H1 (cell line): ENCODE measurements around the gene TENT4B. TPM values are rescaled to one million over a fixed set of nuclear protein-coding genes. Genes with fewer than 3 reads are reported as not detected.

Source experiments
- CTCF ChIA-PET: fragments of 300-600 bp; sonication (Branson Sonifier 250); formaldehyde crosslinking; loops from one replicate; lab custom pipeline; 2021; ENCODE audit not compliant: partially characterized antibody; lab: Charles Lee
- POLR2A ChIA-PET: fragments of 300-600 bp; sonication (Branson Sonifier 250); formaldehyde crosslinking; loops from one replicate; lab custom pipeline; 2021; ENCODE audit warnings: inconsistent platforms; ENCODE audit not compliant: partially characterized antibody; lab: Charles Lee
- DNase-seq, 2 experiments: peaks; one replicate each; pipeline versions ENCODE4 v3.0.0 to v3.0.0-alpha.2; 2010 to 2022; ENCODE audit warnings: low spot score in 2 of 2, low read depth in 1 of 2, mixed read lengths in 1 of 2
- FAIRE-seq: peaks from 2 replicates; lab custom pipeline; 2011; peaks lifted over from hg19 to GRCh38; lab: Jason Lieb, UNC
- H2AFZ ChIP-seq: 2 replicates; pipeline ENCODE4 v1.8.1; 2012; ENCODE audit warnings: low read length, inconsistent platforms
- H2AK5ac ChIP-seq: 2 replicates; pipeline ENCODE4 v1.6.1; 2013; ENCODE audit warnings: low read depth, low read length
- H2BK120ac ChIP-seq: replicated peaks from 2 replicates; pipeline ENCODE3; 2013; ENCODE audit warnings: low read depth, low read length, inconsistent platforms
- H2BK12ac ChIP-seq: 2 replicates; pipeline ENCODE4 v1.6.1; 2013; ENCODE audit warnings: low read depth, low read length
- H2BK15ac ChIP-seq: 2 replicates; pipeline ENCODE4 v1.6.1; 2013; ENCODE audit warnings: low read length
- H2BK20ac ChIP-seq: 2 replicates; pipeline ENCODE4 v1.6.1; 2013; ENCODE audit warnings: low read length
- H2BK5ac ChIP-seq: 2 replicates; pipeline ENCODE4 v1.6.1; 2013; ENCODE audit warnings: low read depth, low read length
- H3K14ac ChIP-seq: 2 replicates; pipeline ENCODE4 v1.6.1; 2013; ENCODE audit warnings: inconsistent platforms; ENCODE audit not compliant: insufficient read length
- H3K18ac ChIP-seq: 2 replicates; pipeline ENCODE4 v1.6.1; 2013; ENCODE audit warnings: low read length; ENCODE audit errors: extremely low read depth
- H3K23ac ChIP-seq: 2 replicates; pipeline ENCODE4 v1.6.1; 2013; ENCODE audit warnings: inconsistent platforms; ENCODE audit not compliant: insufficient read length
- H3K23me2 ChIP-seq: 2 replicates; pipeline ENCODE4 v1.6.1; 2013; ENCODE audit warnings: low read depth, low read length
- H3K27ac ChIP-seq: 2 replicates; pipeline ENCODE4 v1.6.1; 2011; ENCODE audit warnings: low read depth, low read length, inconsistent platforms
- H3K27me3 ChIP-seq, 4 experiments: replicated peaks in 1 of 4; 1 replicate in 1 of 4; 2 replicates in 3 of 4; pipeline versions ENCODE4 v1.6.1 to v1.8.1; 2011 to 2013; ENCODE audit warnings: low read length in 3 of 4, mild to moderate bottlenecking in 3 of 4, inconsistent platforms in 2 of 4, mixed read lengths in 2 of 4, moderate library complexity in 1 of 4; ENCODE audit not compliant: control insufficient read depth in 3 of 4, insufficient read depth in 3 of 4; ENCODE audit errors: extremely low read depth in 1 of 4
- H3K36me3 ChIP-seq, 4 experiments: 2 replicates each; pipeline versions ENCODE4 v1.6.1 to v1.8.1; 2011 to 2013; ENCODE audit warnings: mild to moderate bottlenecking in 4 of 4, low read length in 3 of 4, moderate library complexity in 2 of 4, control low read depth in 1 of 4, inconsistent platforms in 1 of 4; ENCODE audit not compliant: insufficient read depth in 4 of 4, control insufficient read depth in 2 of 4
- H3K4ac ChIP-seq: replicated peaks from 2 replicates; pipeline ENCODE3; 2013; ENCODE audit warnings: low read length, low read depth, mixed read lengths, inconsistent platforms; ENCODE audit not compliant: insufficient read length
- H3K4me1 ChIP-seq, 4 experiments: replicated peaks in 1 of 4; 1 replicate in 1 of 4; 2 replicates in 3 of 4; pipeline versions ENCODE4 v1.6.1 to v1.8.1; 2011 to 2013; ENCODE audit warnings: low read length in 3 of 4, inconsistent platforms in 2 of 4, mixed read lengths in 1 of 4; ENCODE audit not compliant: insufficient read depth in 4 of 4, control insufficient read depth in 3 of 4
- H3K4me2 ChIP-seq, 2 experiments: 2 replicates each; pipeline versions ENCODE4 v1.6.1 to v1.8.1; 2011 to 2013; ENCODE audit warnings: low read depth in 2 of 2, low read length in 2 of 2, control low read depth in 1 of 2, inconsistent platforms in 1 of 2, mild to moderate bottlenecking in 1 of 2; ENCODE audit not compliant: insufficient read depth in 1 of 2
- H3K4me3 ChIP-seq, 4 experiments: fragments of 200-600, 300-600 bp in 1 of 4; sonication (generic), shearing (Covaris generic), sonication (Bioruptor Twin) in 1 of 4; 2 replicates each; pipeline versions ENCODE4 v1.5.1 to v1.8.1; 2011 to 2016; ENCODE audit warnings: low read length in 4 of 4, low read depth in 3 of 4, control low read depth in 2 of 4, inconsistent platforms in 2 of 4, mild to moderate bottlenecking in 2 of 4, mixed read lengths in 1 of 4, moderate library complexity in 1 of 4; ENCODE audit not compliant: insufficient read depth in 2 of 4; ENCODE audit errors: extremely low read depth in 1 of 4
- H3K56ac ChIP-seq: replicated peaks from 2 replicates; pipeline ENCODE3; 2013; ENCODE audit warnings: low read depth, mild to moderate bottlenecking, mixed read lengths, low read length, inconsistent platforms; ENCODE audit not compliant: insufficient read length
- H3K79me1 ChIP-seq: 2 replicates; pipeline ENCODE4 v1.6.1; 2013; ENCODE audit warnings: low read depth, low read length, control low read depth
- H3K79me2 ChIP-seq, 2 experiments: 2 replicates each; pipeline versions ENCODE4 v1.6.1 to v1.8.1; 2012 to 2013; ENCODE audit warnings: low read length in 2 of 2, mild to moderate bottlenecking in 2 of 2, inconsistent platforms in 1 of 2; ENCODE audit not compliant: insufficient read depth in 2 of 2, control insufficient read depth in 1 of 2
- H3K9ac ChIP-seq, 4 experiments: replicated peaks in 1 of 4; 1 replicate in 1 of 4; 2 replicates in 3 of 4; pipeline versions ENCODE4 v1.6.1 to v1.8.1; 2011 to 2013; ENCODE audit warnings: low read depth in 3 of 4, low read length in 3 of 4, control low read depth in 2 of 4, mild to moderate bottlenecking in 2 of 4, moderate library complexity in 2 of 4, inconsistent platforms in 1 of 4; ENCODE audit errors: extremely low read depth in 1 of 4
- H3K9me3 ChIP-seq, 2 experiments: 2 replicates each; pipeline versions ENCODE4 v1.6.1 to v1.8.1; 2012 to 2013; ENCODE audit warnings: mild to moderate bottlenecking in 2 of 2, moderate library complexity in 2 of 2, control low read depth in 1 of 2, inconsistent platforms in 1 of 2, low read depth in 1 of 2, low read length in 1 of 2, mixed read lengths in 1 of 2; ENCODE audit not compliant: insufficient read depth in 2 of 2
- H4K20me1 ChIP-seq, 2 experiments: replicated peaks in 1 of 2; 2 replicates each; pipeline versions ENCODE3 to v1.8.1; 2011 to 2013; ENCODE audit warnings: inconsistent platforms in 2 of 2, low read length in 2 of 2, mild to moderate bottlenecking in 1 of 2; ENCODE audit not compliant: insufficient read depth in 2 of 2, control insufficient read depth in 1 of 2
- H4K5ac ChIP-seq: 2 replicates; pipeline ENCODE4 v1.6.1; 2013; ENCODE audit warnings: low read length, low read depth, mixed read lengths, inconsistent platforms; ENCODE audit not compliant: insufficient read length
- H4K8ac ChIP-seq: 2 replicates; pipeline ENCODE4 v1.8.0; 2013; ENCODE audit warnings: mild to moderate bottlenecking, moderate library complexity, low read length, inconsistent platforms; ENCODE audit not compliant: insufficient read depth; ENCODE audit errors: extremely low read depth
- H4K91ac ChIP-seq: replicated peaks from 2 replicates; pipeline ENCODE3; 2013; ENCODE audit warnings: low read length, mixed read lengths, inconsistent platforms; ENCODE audit not compliant: insufficient read length
- CHD1 ChIP-seq: IDR thresholded peaks from 2 replicates; pipeline ENCODE4 v1.6.1; 2012; ENCODE audit warnings: low read depth, low read length, improper control_type of control experiment
- CHD2 ChIP-seq: IDR thresholded peaks from 2 replicates; pipeline ENCODE4 v1.6.1; 2012; ENCODE audit warnings: low read length, improper control_type of control experiment
- CTBP2 ChIP-seq: IDR thresholded peaks from 2 replicates; pipeline ENCODE4 v1.7.0; 2011; ENCODE audit warnings: borderline replicate concordance, mild to moderate bottlenecking, moderate library complexity, mixed read lengths, low read length; ENCODE audit not compliant: insufficient read depth, insufficient read length
- FOSL1 ChIP-seq: IDR thresholded peaks from 2 replicates; pipeline ENCODE4 v1.6.1; 2011; ENCODE audit warnings: mild to moderate bottlenecking, low read depth, low read length, moderate library complexity; ENCODE audit not compliant: insufficient read depth
- JUN ChIP-seq: IDR thresholded peaks from 2 replicates; pipeline ENCODE4 v1.6.1; 2011; ENCODE audit warnings: low read depth, mild to moderate bottlenecking, improper control_type of control experiment, low read length
- KDM5A ChIP-seq: fragments of 200-600 bp; IDR thresholded peaks from 2 replicates; pipeline ENCODE4 v1.7.1; 2012; ENCODE audit warnings: mild to moderate bottlenecking, low read length, inconsistent platforms, mixed read lengths
- POLR2AphosphoS5 ChIP-seq: IDR thresholded peaks from 2 replicates; pipeline ENCODE4 v1.6.1; 2011; ENCODE audit warnings: low read depth, low read length
- RXRA ChIP-seq: IDR thresholded peaks from 2 replicates; pipeline ENCODE4 v1.6.1; 2011; ENCODE audit warnings: low read depth, mild to moderate bottlenecking, low read length, moderate library complexity; ENCODE audit not compliant: insufficient read depth
- SUZ12 ChIP-seq: fragments of 200-600 bp; sonication (generic); IDR thresholded peaks from 2 replicates; pipeline ENCODE4 v1.6.1; 2012; ENCODE audit warnings: mild to moderate bottlenecking, inconsistent platforms, low read length, moderate library complexity, mixed read lengths
- TBP ChIP-seq: IDR thresholded peaks from 2 replicates; pipeline ENCODE4 v1.6.1; 2011; ENCODE audit warnings: low read depth, low read length, improper control_type of control experiment
- YY1 ChIP-seq: IDR thresholded peaks from 2 replicates; pipeline ENCODE4 v1.6.1; 2011; ENCODE audit warnings: low read depth, mild to moderate bottlenecking, low read length
- ZNF274 ChIP-seq: IDR thresholded peaks from 2 replicates; pipeline ENCODE4 v1.7.0; 2012; ENCODE audit warnings: low read length, borderline replicate concordance; ENCODE audit errors: extremely low read depth
- WGBS, 2 experiments: shearing (Covaris generic) in 1 of 2; methylation state at CpG; one replicate each; pipeline versions ENCODE4 v1.1.6 to v1.1.7; 2013 to 2015; ENCODE audit warnings: low lambda C conversion rate in 2 of 2, mixed read lengths in 2 of 2, inconsistent platforms in 1 of 2, low coverage in 1 of 2, missing lambda C conversion rate in 1 of 2; ENCODE audit not compliant: insufficient replicate concordance in 2 of 2, insufficient coverage in 1 of 2, insufficient read length in 1 of 2; ENCODE audit errors: extremely low coverage in 1 of 2, missing lambda C conversion rate in 1 of 2; 5-methylcytosine and 5-hydroxymethylcytosine counted together
- polyA plus RNA-seq, 7 experiments: library from polyadenylated mRNA; depleted of rRNA in 3 of 7; stranded (reverse) in 5 of 7; unstranded in 2 of 7; fragments of >200 nt in 5 of 7; fragments of 200-250 nt in 2 of 7; gene quantifications; 1 replicate in 5 of 7; 2 replicates in 1 of 7; 4 replicates in 1 of 7; pipeline versions ENCODE4 v1.2.1 to v1.2.3, GENCODE V29; 2011 to 2013; ENCODE audit warnings: missing spikeins in 2 of 7, mixed read lengths in 2 of 7
- total RNA-seq: library from RNA; stranded (reverse); fragmentation: NEBNext Ultra II Directional; extraction: Animal tissue kit (Norgen Biotek cat#: 25700); gene quantifications from 2 replicates; pipeline ENCODE4 v1.2.1, GENCODE V29; 2021

The TENT4B gene
- total and polyA plus RNA-seq, 2 of the 8 experiments (the other 6 are each of a cell fraction or from before 2014, with no cell fraction given), result 4.2 to 15.7 TPM

- no peak for TF ChIP-seq FOSL1
- TF ChIP-seq JUN, result no peak
- no peak for TF ChIP-seq YY1
- no peak for TF ChIP-seq SUZ12
- no peak for TF ChIP-seq POLR2AphosphoS5
- TF ChIP-seq ZNF274, result no peak
- no peak for TF ChIP-seq CHD2
- TF ChIP-seq KDM5A, result no peak
- no peak for TF ChIP-seq TBP
- no peak for TF ChIP-seq CHD1
- no peak for TF ChIP-seq CTBP2
- TF ChIP-seq RXRA, result no peak
- TF ChIP-seq, all 59 proteins: peak for 0
- CTCF ChIA-PET, result interaction anchor here (1.6 kb wide), 1 partner anchor 51 kb away, joined by 5 read pairs; no protein-coding TSS in a partner anchor
- no peak for FAIRE-seq
Measured at GRCh38 chr16:50161950-50162349, 8.8 kb downstream of the TENT4B start.

More at GRCh38 chr16:50161950-50162349, 8.8 kb downstream of the TENT4B start:
- no peaks in the 10 kb centered on the region for H3K36me3 ChIP-seq
- H3K27me3 ChIP-seq, result no peaks in the 10 kb centered on the region
- no peak for DNase-seq
- H3K79me1 ChIP-seq, result peaks cover 2% of the 10 kb centered on the region
- H3K4me1 ChIP-seq, result no peaks in the 10 kb centered on the region
- H3K79me2 ChIP-seq, result peaks cover 2 to 85% of the 10 kb centered on the region in 2 experiments
- H3K4ac ChIP-seq, result no peak overlapping the region
- H3K23ac ChIP-seq, result no peak overlapping the region
- no peak overlapping the region for H2AFZ ChIP-seq
- H2BK120ac ChIP-seq, result no peak overlapping the region
- no peak overlapping the region for H4K5ac ChIP-seq
- no peak overlapping the region for H3K4me3 ChIP-seq
- POLR2A ChIA-PET, result interaction anchor here (0.6 to 1.9 kb wide), 2 partner anchors 10 to 87 kb away, joined by 5 to 6 read pairs; no protein-coding TSS in a partner anchor
- H2BK20ac ChIP-seq, result no peak overlapping the region
- H3K9ac ChIP-seq, result no peak overlapping the region
- no peak overlapping the region for H3K4me2 ChIP-seq
- WGBS, 2 experiments, result 93% methylated on average over 2 of the region's 2 CpGs; no CpG with 5 or more reads in 1 of the 2 experiments
- no peak overlapping the region for H3K56ac ChIP-seq
- no peak overlapping the region for H3K27ac ChIP-seq
- no peak overlapping the region for H3K18ac ChIP-seq
- H4K8ac ChIP-seq, result no peak overlapping the region
- H3K23me2 ChIP-seq, result no peaks in the 10 kb centered on the region
- H2BK15ac ChIP-seq, result no peak overlapping the region
- H2BK12ac ChIP-seq, result no peak overlapping the region
- H3K14ac ChIP-seq, result no peak overlapping the region
- no peak overlapping the region for H2BK5ac ChIP-seq
- H4K91ac ChIP-seq, result no peak overlapping the region
- peaks cover 2 to 3% of the 10 kb centered on the region in 2 experiments for H4K20me1 ChIP-seq
- H2AK5ac ChIP-seq, result no peak overlapping the region
- no peaks in the 10 kb centered on the region for H3K9me3 ChIP-seq
